ENCODE data around the gene KRT13.

KRT13 gene

GRCh38 chr17:41518789-41519449, 13.5 kb upstream of the KRT13 start, which contains the start of gene KRT15:
Gene KRT15, minus strand, starts transcription at chr17:41518890. Its CDS starts 63 bp downstream, at chr17:41518827.
- no peak for DNase-seq

- DNase-seq: no peak
These were observed 12.6 kb upstream of the KRT13 start for GRCh38 chr17:41518031-41518430.

GRCh38 chr17:41516830-41517283, 11.4 kb upstream of the KRT13 start:
- no peak for DNase-seq

GRCh38 chr17:41516147-41516829, 10.9 kb upstream of the KRT13 start:
- no peak for DNase-seq

- DNase-seq: no peak
These were observed 7.7 kb upstream of the KRT13 start for GRCh38 chr17:41513168-41513547.

GRCh38 chr17:41512546-41513167, 7.2 kb upstream of the KRT13 start:
- DNase-seq: no peak

GRCh38 chr17:41511716-41512115, 6.3 kb upstream of the KRT13 start:
- no peak for DNase-seq

GRCh38 chr17:41511116-41511515, 5.7 kb upstream of the KRT13 start:
- no peak for DNase-seq

GRCh38 chr17:41510251-41511065, 5.0 kb upstream of the KRT13 start:
- no peak for DNase-seq

- no peak for DNase-seq
These were observed 2.0 kb upstream of the KRT13 start for GRCh38 chr17:41507315-41507880.

- no peak for DNase-seq
These were observed 676 bp upstream of the KRT13 start for GRCh38 chr17:41505809-41506767.

GRCh38 chr17:41504246-41504977, 1.0 kb downstream of the KRT13 start:
- no peak for DNase-seq

GRCh38 chr17:41503202-41503601, 2.2 kb downstream of the KRT13 start:
- DNase-seq: no peak

GRCh38 chr17:41500131-41500911, 5.1 kb downstream of the KRT13 start:
- DNase-seq: no peak

- DNase-seq: no peak
These were observed 5.7 kb downstream of the KRT13 start for GRCh38 chr17:41499714-41500113.

GRCh38 chr17:41498276-41498675, 7.1 kb downstream of the KRT13 start:
- DNase-seq: no peak

GRCh38 chr17:41496803-41497484, 8.5 kb downstream of the KRT13 start:
- DNase-seq: peak in 4 of 5 experiments; percentile 3 to 76 (median 34)

- no peak for DNase-seq
These were observed 10.9 kb downstream of the KRT13 start for GRCh38 chr17:41494524-41494923.

- no peak for DNase-seq
These were observed 12.6 kb downstream of the KRT13 start for GRCh38 chr17:41492771-41493170.

Data from T-helper 2 cell (primary cell).